Esophagus muscularis mucosa (tissue), 4 donors: ENCODE results near the gene NCKAP5.

Source experiments
- EP300 ChIP-seq: sonication (generic); formaldehyde crosslinking; IDR thresholded peaks from one replicate; pipeline ENCODE4 v1.6.1; 2017; ENCODE audit warnings: antibody characterized with exemption
- POLR2AphosphoS5 ChIP-seq, 2 donors: sonication (generic); formaldehyde crosslinking; IDR thresholded peaks; one replicate each; pipeline ENCODE4 v1.6.1; 2017; ENCODE audit warnings: antibody characterized with exemption in 2 of 2
- TF ChIP-seq, protein P1 (sequence below), 3 experiments: fragments of 200-600 bp in 2 of 3; fragments of 450-650 bp in 1 of 3; sonication (generic) in 2 of 3; IDR thresholded peaks; one replicate each; pipeline ENCODE4 v1.5.1; 2017 to 2019; ENCODE audit warnings: antibody characterized with exemption in 3 of 3, mild to moderate bottlenecking in 2 of 3, moderate library complexity in 1 of 3

GRCh38 chr2:133004623-133005022, 563.6 kb downstream of the NCKAP5 start:
- TF ChIP-seq, protein P1, sequence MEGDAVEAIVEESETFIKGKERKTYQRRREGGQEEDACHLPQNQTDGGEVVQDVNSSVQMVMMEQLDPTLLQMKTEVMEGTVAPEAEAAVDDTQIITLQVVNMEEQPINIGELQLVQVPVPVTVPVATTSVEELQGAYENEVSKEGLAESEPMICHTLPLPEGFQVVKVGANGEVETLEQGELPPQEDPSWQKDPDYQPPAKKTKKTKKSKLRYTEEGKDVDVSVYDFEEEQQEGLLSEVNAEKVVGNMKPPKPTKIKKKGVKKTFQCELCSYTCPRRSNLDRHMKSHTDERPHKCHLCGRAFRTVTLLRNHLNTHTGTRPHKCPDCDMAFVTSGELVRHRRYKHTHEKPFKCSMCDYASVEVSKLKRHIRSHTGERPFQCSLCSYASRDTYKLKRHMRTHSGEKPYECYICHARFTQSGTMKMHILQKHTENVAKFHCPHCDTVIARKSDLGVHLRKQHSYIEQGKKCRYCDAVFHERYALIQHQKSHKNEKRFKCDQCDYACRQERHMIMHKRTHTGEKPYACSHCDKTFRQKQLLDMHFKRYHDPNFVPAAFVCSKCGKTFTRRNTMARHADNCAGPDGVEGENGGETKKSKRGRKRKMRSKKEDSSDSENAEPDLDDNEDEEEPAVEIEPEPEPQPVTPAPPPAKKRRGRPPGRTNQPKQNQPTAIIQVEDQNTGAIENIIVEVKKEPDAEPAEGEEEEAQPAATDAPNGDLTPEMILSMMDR (IDR thresholded peaks at IDR 0.05), result no peak
- no peak for TF ChIP-seq POLR2AphosphoS5 (IDR thresholded peaks at IDR 0.05)
- no peak for TF ChIP-seq EP300
